ENCODE measurements around the gene TNS3.

GRCh38 chr7:47529405-47529804 is 52.5 kb downstream of the TNS3 start:
- TF ChIP-seq POLR2A (IDR thresholded peaks at IDR 0.05) = no peak
- no peak for TF ChIP-seq CTCF (IDR thresholded peaks at IDR 0.05)
